Brain microvascular endothelial cell (primary cell): Measurements from ENCODE around the gene ARHGEF37.

Source experiments
- DNase-seq: peaks from one replicate; pipeline ENCODE4 v3.0.0-alpha.2; 2020
- H3K27ac ChIP-seq: fragments of 250-450 bp; sonication (Bioruptor Pico); 2 replicates; pipeline ENCODE4 v1.5.1; 2020; ENCODE audit warnings: mild to moderate bottlenecking, moderate library complexity
- H3K27me3 ChIP-seq: fragments of 250-450 bp; sonication (Bioruptor Pico); replicated peaks from 2 replicates; pipeline ENCODE4 v1.5.1; 2020; ENCODE audit warnings: mild to moderate bottlenecking
- H3K36me3 ChIP-seq: fragments of 250-450 bp; sonication (Bioruptor Pico); replicated peaks from 2 replicates; pipeline ENCODE4 v1.5.1; 2020; ENCODE audit warnings: mild to moderate bottlenecking
- H3K4me3 ChIP-seq: 2 replicates; pipeline ENCODE4 v1.5.1; 2011; ENCODE audit warnings: low read depth, mild to moderate bottlenecking, control low read depth, low read length, moderate library complexity
- in situ Hi-C: cut with HindIII; loops from 2 replicates; pipeline ENCODE4 v1.10.0; 2017; ENCODE audit warnings: low sequenced_read_pairs, low pct_ligation_motif_present
- TF ChIP-seq, protein P1 (sequence below): IDR thresholded peaks from 2 replicates; pipeline ENCODE4 v1.5.1; 2011; ENCODE audit warnings: low read depth, mild to moderate bottlenecking, moderate library complexity, low read length, control low read depth, inconsistent platforms; ENCODE audit errors: missing control alignments

The ARHGEF37 gene

DNA sequence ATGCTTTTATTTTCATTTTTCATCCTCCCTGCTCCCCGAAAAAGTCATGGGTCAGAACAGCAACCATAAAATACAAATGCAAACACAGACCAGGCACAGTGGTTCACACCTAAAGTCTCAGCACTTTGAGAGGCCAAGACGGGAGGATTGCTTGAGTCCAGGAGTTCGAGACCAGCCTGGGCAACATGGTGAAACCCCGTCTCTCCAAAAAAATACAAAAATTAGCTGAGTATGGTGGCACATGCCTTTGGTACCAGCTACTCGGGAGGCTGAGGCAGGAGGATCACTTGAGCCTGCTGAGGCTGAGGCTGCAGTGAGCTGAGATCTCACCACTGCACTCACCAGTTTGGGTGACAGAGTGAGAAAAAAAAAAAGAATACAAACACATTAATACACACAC lies 60.3 kb downstream of the ARHGEF37 start:
- TF ChIP-seq, protein P1, sequence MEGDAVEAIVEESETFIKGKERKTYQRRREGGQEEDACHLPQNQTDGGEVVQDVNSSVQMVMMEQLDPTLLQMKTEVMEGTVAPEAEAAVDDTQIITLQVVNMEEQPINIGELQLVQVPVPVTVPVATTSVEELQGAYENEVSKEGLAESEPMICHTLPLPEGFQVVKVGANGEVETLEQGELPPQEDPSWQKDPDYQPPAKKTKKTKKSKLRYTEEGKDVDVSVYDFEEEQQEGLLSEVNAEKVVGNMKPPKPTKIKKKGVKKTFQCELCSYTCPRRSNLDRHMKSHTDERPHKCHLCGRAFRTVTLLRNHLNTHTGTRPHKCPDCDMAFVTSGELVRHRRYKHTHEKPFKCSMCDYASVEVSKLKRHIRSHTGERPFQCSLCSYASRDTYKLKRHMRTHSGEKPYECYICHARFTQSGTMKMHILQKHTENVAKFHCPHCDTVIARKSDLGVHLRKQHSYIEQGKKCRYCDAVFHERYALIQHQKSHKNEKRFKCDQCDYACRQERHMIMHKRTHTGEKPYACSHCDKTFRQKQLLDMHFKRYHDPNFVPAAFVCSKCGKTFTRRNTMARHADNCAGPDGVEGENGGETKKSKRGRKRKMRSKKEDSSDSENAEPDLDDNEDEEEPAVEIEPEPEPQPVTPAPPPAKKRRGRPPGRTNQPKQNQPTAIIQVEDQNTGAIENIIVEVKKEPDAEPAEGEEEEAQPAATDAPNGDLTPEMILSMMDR = no peak
- in situ Hi-C loops = loop anchor here (25.0 kb wide), 2 partner anchors 196 to 346 kb away; no protein-coding TSS in a partner anchor
- no peak overlapping the region for H3K4me3 ChIP-seq

DNA sequence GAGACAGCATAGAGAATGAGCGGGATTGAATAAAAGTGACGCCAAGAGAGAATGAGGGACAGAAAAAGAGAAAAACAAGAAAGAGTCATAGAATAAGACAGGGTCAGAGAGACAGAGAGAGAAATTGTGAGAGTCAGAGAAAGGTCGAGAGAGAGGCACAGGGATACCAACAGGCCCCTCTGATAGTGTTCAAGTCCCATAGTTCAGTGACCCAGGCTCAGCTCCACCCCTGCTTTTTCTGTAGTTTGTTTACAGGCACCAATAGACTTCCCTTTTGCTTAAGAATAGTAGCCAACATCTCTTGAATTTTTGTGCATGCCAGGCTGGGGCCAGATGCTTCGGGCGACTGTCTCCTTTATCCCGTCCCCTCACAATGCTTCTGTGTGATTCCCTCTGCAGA lies 62.5 kb downstream of the ARHGEF37 start:
- Histone ChIP-seq H3K27ac (no peak overlapping the region), H3K27me3 (no peaks in the 10 kb centered on the region), H3K36me3 (no peaks in the 10 kb centered on the region), H3K4me3 (no peak overlapping the region)
- no peak for DNase-seq
- in situ Hi-C loops = loop anchor here (25.0 kb wide), 2 partner anchors 194 to 344 kb away; no protein-coding TSS in a partner anchor
- TF ChIP-seq, protein P1 = no peak

More for the DNA sequence above, 60.3 kb downstream of the ARHGEF37 start:
- no peak for DNase-seq
- H3K36me3 ChIP-seq = no peaks in the 10 kb centered on the region
- no peaks in the 10 kb centered on the region for H3K27me3 ChIP-seq
- no peak overlapping the region for H3K27ac ChIP-seq

DNA sequence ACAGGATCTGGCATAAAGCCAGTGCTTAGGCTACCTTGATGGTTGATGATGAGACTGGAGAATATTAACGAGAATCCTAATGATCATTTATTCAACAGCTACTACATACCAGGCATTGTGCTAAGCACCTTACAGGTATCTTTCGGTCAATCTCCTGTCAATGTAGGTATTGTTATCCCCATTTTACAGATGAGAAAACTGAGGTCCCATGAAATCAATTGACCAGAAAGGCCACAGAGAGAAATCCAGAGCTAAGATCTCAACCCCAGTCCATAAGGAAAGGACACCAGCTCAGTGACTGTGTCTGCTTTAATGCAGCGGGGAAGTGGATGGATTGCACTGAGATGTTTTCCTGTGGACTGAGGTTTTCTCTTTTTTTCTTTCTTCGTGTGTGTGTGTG lies 63.3 kb downstream of the ARHGEF37 start:
- Histone ChIP-seq H3K36me3 (no peaks in the 10 kb centered on the region), H3K27me3 (no peaks in the 10 kb centered on the region), H3K4me3 (no peak overlapping the region), H3K27ac (no peak overlapping the region)
- TF ChIP-seq, protein P1 = no peak
- in situ Hi-C loops = loop anchor here (25.0 kb wide), 2 partner anchors 193 to 343 kb away; no protein-coding TSS in a partner anchor
- DNase-seq = no peak

DNA sequence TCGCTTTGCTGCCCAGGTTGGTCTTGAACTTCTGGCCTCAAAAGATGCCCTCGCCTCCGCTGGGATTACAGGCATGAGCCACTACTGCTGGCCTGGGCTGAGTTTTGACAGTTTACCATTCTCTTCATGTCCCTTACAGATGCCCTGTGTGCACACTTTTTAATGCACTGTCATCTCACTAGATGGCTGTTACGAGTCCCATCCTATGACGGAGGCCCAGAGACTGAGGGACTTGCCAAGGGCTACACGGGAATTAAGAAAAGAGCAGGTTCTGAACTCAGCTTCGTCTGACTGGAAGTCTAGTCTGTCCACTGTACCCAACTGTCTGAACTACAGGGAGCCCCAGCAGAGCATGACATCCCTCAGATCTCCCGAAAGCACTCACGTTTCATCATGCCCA lies 63.9 kb downstream of the ARHGEF37 start:
- Histone ChIP-seq H3K4me3 (no peak overlapping the region), H3K36me3 (no peaks in the 10 kb centered on the region), H3K27ac (no peak overlapping the region), H3K27me3 (no peaks in the 10 kb centered on the region)
- TF ChIP-seq, protein P1 = no peak
- no peak for DNase-seq
- in situ Hi-C loops = loop anchor here (25.0 kb wide), 2 partner anchors 192 to 342 kb away; no protein-coding TSS in a partner anchor

DNA sequence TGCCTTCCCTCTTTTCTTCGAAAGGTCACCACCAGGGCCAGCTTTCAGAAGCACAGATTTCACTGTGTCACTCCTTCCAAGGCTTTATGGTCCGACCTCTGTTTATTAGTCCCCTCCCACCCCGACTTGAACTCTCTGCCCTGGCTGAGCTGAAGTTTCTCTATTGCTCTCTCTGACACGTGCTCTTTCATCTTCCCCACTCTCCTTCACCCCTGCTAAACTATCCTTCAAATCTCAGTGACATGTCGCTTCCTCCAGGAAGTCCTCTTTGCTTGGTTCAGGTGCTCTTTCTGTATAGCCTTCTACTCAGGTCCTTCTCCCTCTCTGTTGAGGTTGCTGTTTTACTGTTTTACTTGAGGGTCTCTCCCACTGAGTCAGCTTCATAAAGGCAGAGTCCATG lies 64.4 kb downstream of the ARHGEF37 start:
- TF ChIP-seq, protein P1 = no peak
- no peak overlapping the region for H3K27ac ChIP-seq
- in situ Hi-C loops = loop anchor here (25.0 kb wide), 2 partner anchors 192 to 342 kb away; no protein-coding TSS in a partner anchor
- no peaks in the 10 kb centered on the region for H3K36me3 ChIP-seq
- H3K4me3 ChIP-seq = no peak overlapping the region
- DNase-seq = no peak
- no peaks in the 10 kb centered on the region for H3K27me3 ChIP-seq

DNA sequence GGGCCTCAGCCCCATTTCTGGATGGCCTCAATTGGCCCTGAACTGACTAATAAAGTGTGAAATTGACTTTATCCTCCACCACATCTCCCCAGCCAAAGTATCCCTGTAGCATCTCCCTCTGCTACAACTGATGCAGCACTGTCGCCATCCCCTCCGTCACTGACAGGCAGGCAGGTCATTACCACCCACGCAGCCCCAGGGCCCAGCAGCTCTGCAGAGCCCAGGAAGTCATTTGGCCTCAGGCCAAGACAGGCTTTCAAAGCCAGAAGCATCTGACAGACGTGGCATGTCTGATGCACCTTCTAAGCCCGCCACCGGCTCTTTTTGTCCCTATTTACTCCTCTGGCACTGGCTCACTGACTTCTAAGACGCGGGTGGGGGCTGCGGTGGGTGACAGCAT lies 65.3 kb downstream of the ARHGEF37 start:
- H3K27me3 ChIP-seq = no peaks in the 10 kb centered on the region
- TF ChIP-seq, protein P1 = no peak
- DNase-seq = peak; percentile 35

More for the DNA sequence above, 65.3 kb downstream of the ARHGEF37 start:
- Histone ChIP-seq H3K27ac (no peak overlapping the region), H3K4me3 (no peak overlapping the region), H3K36me3 (no peaks in the 10 kb centered on the region)
- in situ Hi-C loops = loop anchor here (25.0 kb wide), 2 partner anchors 191 to 341 kb away; no protein-coding TSS in a partner anchor
